Mesendoderm (in vitro differentiated cells): Measurements from ENCODE around the gene MRC1.

Experiments
- DNase-seq: peaks from one replicate; pipeline ENCODE4 v3.0.0; 2013
- H2AK5ac ChIP-seq: 2 replicates; pipeline ENCODE4 v1.6.1; 2013; ENCODE audit warnings: low read length, inconsistent platforms
- H2BK120ac ChIP-seq: 2 replicates; pipeline ENCODE4 v1.6.1; 2013; ENCODE audit warnings: low read depth, mild to moderate bottlenecking, low read length, moderate library complexity, mixed read lengths
- H2BK15ac ChIP-seq: replicated peaks from 2 replicates; pipeline ENCODE4 v1.6.1; 2013; ENCODE audit warnings: low read depth, mild to moderate bottlenecking, moderate library complexity
- H2BK5ac ChIP-seq: 2 replicates; pipeline ENCODE4 v1.6.1; 2013; ENCODE audit warnings: low read length, inconsistent platforms
- H3K18ac ChIP-seq: 2 replicates; pipeline ENCODE4 v1.6.1; 2013; ENCODE audit warnings: mild to moderate bottlenecking, low read length, mixed read lengths
- H3K23ac ChIP-seq: one replicate; pipeline ENCODE4 v1.6.1; 2013; ENCODE audit warnings: low read length
- H3K27ac ChIP-seq: 2 replicates; pipeline ENCODE4 v1.5.1; 2013; ENCODE audit warnings: low read depth, mild to moderate bottlenecking, inconsistent platforms, low read length, moderate library complexity
- H3K27me3 ChIP-seq: 2 replicates; pipeline ENCODE4 v1.6.1; 2013; ENCODE audit warnings: low read length, control low read depth, mild to moderate bottlenecking, inconsistent platforms; ENCODE audit not compliant: insufficient read depth, poor library complexity
- H3K36me3 ChIP-seq: 2 replicates; pipeline ENCODE4 v1.6.1; 2013; ENCODE audit warnings: low read length, inconsistent platforms; ENCODE audit not compliant: control insufficient read depth, insufficient read depth
- H3K4ac ChIP-seq: one replicate; pipeline ENCODE4 v1.6.1; 2013; ENCODE audit warnings: low read depth, mild to moderate bottlenecking, low read length, moderate library complexity
- H3K4me1 ChIP-seq: 2 replicates; pipeline ENCODE4 v1.6.1; 2013; ENCODE audit warnings: low read depth, low read length, inconsistent platforms; ENCODE audit not compliant: control insufficient read depth
- H3K4me2 ChIP-seq: 2 replicates; pipeline ENCODE4 v1.6.1; 2013; ENCODE audit warnings: low read length
- H3K4me3 ChIP-seq: 2 replicates; pipeline ENCODE4 v1.5.1; 2013; ENCODE audit warnings: mild to moderate bottlenecking, low read length
- H3K56ac ChIP-seq: one replicate; pipeline ENCODE4 v1.6.1; 2013; ENCODE audit warnings: low read length
- H3K79me1 ChIP-seq: 2 replicates; pipeline ENCODE4 v1.6.1; 2013; ENCODE audit warnings: low read length, inconsistent platforms
- H3K79me2 ChIP-seq: 2 replicates; pipeline ENCODE4 v1.6.1; 2013; ENCODE audit warnings: mild to moderate bottlenecking, low read length; ENCODE audit not compliant: control insufficient read depth, insufficient read depth
- H3K9ac ChIP-seq: 2 replicates; pipeline ENCODE4 v1.6.1; 2013; ENCODE audit warnings: low read length, inconsistent platforms
- H4K5ac ChIP-seq: one replicate; pipeline ENCODE4 v1.6.1; 2013; ENCODE audit warnings: low read length
- H4K8ac ChIP-seq: one replicate; pipeline ENCODE4 v1.6.1; 2013; ENCODE audit warnings: low read depth, mild to moderate bottlenecking, control low read depth, low read length, moderate library complexity
- WGBS: extraction: QIAGEN DNeasy Blood & Tissue Kit; methylation state at CpG from one replicate; pipeline ENCODE4 v1.1.7; 2013; ENCODE audit warnings: low lambda C conversion rate, missing lambda C conversion rate; ENCODE audit not compliant: insufficient coverage; ENCODE audit errors: extremely low coverage; 5-methylcytosine and 5-hydroxymethylcytosine counted together

MRC1 gene

DNA sequence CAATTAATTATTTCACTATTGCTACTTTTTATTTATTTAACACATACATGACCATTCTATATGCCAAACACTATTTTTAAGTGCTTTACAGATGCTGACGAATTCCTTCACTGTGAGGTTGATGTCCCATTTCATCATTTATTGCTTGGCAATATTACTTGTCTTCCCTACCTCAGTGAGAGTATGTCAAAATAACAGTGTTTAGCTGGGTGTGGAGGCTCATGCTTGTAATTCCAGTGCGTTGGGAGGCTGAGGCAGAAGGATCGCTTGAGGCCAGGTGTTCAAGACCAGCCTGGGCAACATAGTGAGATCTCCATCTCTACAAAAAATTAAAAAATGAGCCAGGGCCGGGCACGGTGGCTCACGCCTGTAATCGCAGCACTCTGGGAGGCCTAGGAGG is 19.8 kb upstream of the MRC1 start:
- H2BK15ac ChIP-seq, result no peak overlapping the region
- H3K79me1 ChIP-seq, result no peaks in the 10 kb centered on the region
- H3K23ac ChIP-seq, result no peak overlapping the region
- no peak overlapping the region for H3K56ac ChIP-seq
- no peak overlapping the region for H3K18ac ChIP-seq
- no peak overlapping the region for H3K9ac ChIP-seq
- DNase-seq, result no peak
- H4K5ac ChIP-seq, result no peak overlapping the region
- no peaks in the 10 kb centered on the region for H3K36me3 ChIP-seq
- H2AK5ac ChIP-seq, result no peak overlapping the region
- no peak overlapping the region for H4K8ac ChIP-seq
- H3K79me2 ChIP-seq, result no peaks in the 10 kb centered on the region
- H2BK5ac ChIP-seq, result no peak overlapping the region
- H3K4me2 ChIP-seq, result no peak overlapping the region
- no peaks in the 10 kb centered on the region for H3K27me3 ChIP-seq
- H3K4ac ChIP-seq, result no peak overlapping the region
- no peaks in the 10 kb centered on the region for H3K4me1 ChIP-seq
- WGBS, result no CpG with 5 or more reads among the region's 7 CpGs
- no peak overlapping the region for H3K27ac ChIP-seq
- H3K4me3 ChIP-seq, result no peak overlapping the region
- H2BK120ac ChIP-seq, result no peak overlapping the region

DNA sequence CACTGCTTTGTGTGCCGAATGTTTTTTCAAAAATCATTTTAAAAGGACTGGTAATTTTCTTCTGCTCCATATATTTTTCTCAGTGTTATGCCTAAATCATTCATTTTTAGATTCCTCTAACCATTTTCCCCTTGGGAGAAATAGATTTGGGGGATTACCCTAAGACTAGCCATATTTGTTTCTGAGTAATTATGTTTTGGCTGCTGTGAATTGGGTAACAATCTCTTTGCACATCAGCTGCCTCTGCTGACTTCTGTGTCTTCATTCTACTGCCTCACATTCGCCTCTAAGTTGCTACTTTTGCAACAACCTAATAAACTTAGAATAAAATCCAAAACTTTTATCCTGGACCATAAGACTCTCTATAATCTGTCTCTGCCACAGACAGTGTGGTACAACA is 18.5 kb upstream of the MRC1 start:
- no CpG with 5 or more reads among the region's 2 CpGs for WGBS

DNA sequence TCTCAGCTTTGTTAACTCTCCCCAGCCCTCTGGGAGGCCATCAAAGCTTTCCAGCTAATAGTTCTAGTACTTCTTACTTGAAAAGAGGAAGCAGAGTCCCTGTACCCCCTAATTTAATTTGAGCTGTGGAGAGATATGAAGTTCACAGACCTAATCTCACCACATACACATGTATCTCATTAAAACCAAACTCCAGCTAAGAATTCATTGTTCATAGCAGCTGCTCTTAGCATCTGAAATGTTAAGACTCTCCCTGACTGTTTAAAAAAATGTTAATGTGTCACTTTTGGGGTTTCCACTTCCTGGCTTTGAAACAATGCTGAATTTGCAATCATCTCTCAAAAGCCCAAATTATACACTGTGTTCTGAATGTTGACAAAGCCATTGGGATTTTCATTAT is 16.2 kb upstream of the MRC1 start:
- Histone ChIP-seq H3K23ac (no peak overlapping the region), H2BK15ac (no peak overlapping the region), H2AK5ac (no peak overlapping the region), H3K4me3 (no peak overlapping the region), H3K27ac (no peak overlapping the region), H3K9ac (no peak overlapping the region), H3K56ac (no peak overlapping the region), H2BK120ac (no peak overlapping the region), H4K5ac (no peak overlapping the region), H3K36me3 (no peaks in the 10 kb centered on the region), H3K79me2 (no peaks in the 10 kb centered on the region), H3K4me1 (no peaks in the 10 kb centered on the region), H3K4me2 (no peak overlapping the region), H3K18ac (no peak overlapping the region), H2BK5ac (no peak overlapping the region), H4K8ac (no peak overlapping the region), H3K27me3 (no peaks in the 10 kb centered on the region), H3K4ac (no peak overlapping the region), H3K79me1 (no peaks in the 10 kb centered on the region)
- no peak for DNase-seq

More for the DNA sequence above, 18.5 kb upstream of the MRC1 start:
- Histone ChIP-seq H3K4ac (no peak overlapping the region), H2BK5ac (no peak overlapping the region), H3K79me2 (no peaks in the 10 kb centered on the region), H3K27me3 (no peaks in the 10 kb centered on the region), H3K4me3 (no peak overlapping the region), H3K23ac (no peak overlapping the region), H3K79me1 (no peaks in the 10 kb centered on the region), H2BK15ac (no peak overlapping the region), H2BK120ac (no peak overlapping the region), H3K4me1 (no peaks in the 10 kb centered on the region), H4K8ac (no peak overlapping the region), H3K36me3 (no peaks in the 10 kb centered on the region), H3K9ac (no peak overlapping the region), H3K27ac (no peak overlapping the region), H3K56ac (no peak overlapping the region), H3K4me2 (no peak overlapping the region), H4K5ac (no peak overlapping the region), H2AK5ac (no peak overlapping the region), H3K18ac (no peak overlapping the region)
- DNase-seq, result no peak

DNA sequence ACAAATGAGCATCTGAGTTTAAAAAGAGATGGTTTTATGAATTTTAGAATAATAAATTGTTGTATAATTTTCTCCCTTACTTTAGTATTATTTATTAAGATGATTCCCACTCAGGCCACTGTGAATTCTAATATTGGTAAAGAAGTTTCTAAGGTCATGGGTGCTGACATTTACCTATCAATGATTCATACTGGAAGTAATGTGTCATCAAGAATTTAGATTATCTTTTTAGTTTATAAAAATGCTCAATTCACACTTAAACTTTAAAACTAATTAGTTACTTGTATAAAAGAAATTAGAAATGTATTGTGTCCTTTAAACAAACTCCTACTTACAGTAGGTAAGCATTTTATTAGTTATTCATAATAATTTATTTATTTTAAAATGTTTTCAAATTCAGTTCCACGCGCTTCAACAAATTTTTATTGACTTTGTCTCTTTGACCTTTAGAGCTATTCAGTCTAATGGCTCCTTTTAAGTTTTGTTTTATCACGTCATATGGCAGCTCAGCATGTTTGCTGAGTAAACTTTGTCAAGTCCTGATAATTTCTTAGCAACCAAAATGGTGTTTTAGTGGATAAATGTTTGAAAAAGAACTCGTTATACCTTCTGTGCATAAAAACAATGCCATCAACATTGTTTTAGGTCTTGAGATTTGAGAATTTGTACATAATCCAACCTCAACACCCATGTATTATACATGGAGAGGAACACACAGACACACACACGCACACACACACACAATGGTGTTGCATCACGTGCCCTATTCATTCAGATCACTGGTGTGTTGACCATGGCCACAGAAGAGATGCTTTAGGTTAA is 15.1 kb upstream of the MRC1 start:
- no peak overlapping the region for H2BK120ac ChIP-seq
- no peak overlapping the region for H3K4ac ChIP-seq
- no peak for DNase-seq
- H3K23ac ChIP-seq, result no peak overlapping the region
- H3K9ac ChIP-seq, result no peak overlapping the region
- H3K79me1 ChIP-seq, result no peaks in the 10 kb centered on the region
- no peak overlapping the region for H3K56ac ChIP-seq
- no peak overlapping the region for H3K18ac ChIP-seq
- no peak overlapping the region for H3K4me3 ChIP-seq
- no peak overlapping the region for H3K4me2 ChIP-seq
- H2AK5ac ChIP-seq, result no peak overlapping the region
- no CpG with 5 or more reads among the region's 6 CpGs for WGBS
- no peaks in the 10 kb centered on the region for H3K4me1 ChIP-seq
- H3K27ac ChIP-seq, result no peak overlapping the region
- H2BK5ac ChIP-seq, result no peak overlapping the region
- H3K36me3 ChIP-seq, result no peaks in the 10 kb centered on the region
- H3K27me3 ChIP-seq, result no peaks in the 10 kb centered on the region
- no peaks in the 10 kb centered on the region for H3K79me2 ChIP-seq
- no peak overlapping the region for H4K5ac ChIP-seq
- H2BK15ac ChIP-seq, result no peak overlapping the region
- no peak overlapping the region for H4K8ac ChIP-seq

DNA sequence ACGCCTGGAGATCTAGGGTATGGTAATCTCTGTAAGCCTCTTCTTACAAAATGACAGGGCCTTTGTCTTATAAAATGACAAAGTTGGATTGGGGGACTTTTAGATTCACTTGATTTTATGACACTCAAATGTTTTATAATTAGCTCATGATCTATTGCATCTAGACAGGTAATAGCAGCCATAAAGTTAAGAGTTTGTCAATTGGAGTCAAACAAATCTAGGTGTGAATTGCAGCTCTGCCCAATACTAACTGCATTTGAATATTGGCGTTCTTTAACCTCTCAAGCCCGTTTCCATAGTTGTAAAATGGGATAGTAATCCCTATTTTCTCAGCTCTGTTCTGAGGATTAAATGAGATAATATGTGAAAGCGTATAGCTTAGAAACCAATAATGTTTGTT is 14.1 kb upstream of the MRC1 start:
- Histone ChIP-seq H3K4me3 (no peak overlapping the region), H3K23ac (no peak overlapping the region), H3K4me2 (no peak overlapping the region), H3K79me1 (no peaks in the 10 kb centered on the region), H3K36me3 (no peaks in the 10 kb centered on the region), H2BK120ac (no peak overlapping the region), H2BK5ac (no peak overlapping the region), H3K18ac (no peak overlapping the region), H3K56ac (no peak overlapping the region), H3K4ac (no peak overlapping the region), H3K27ac (no peak overlapping the region), H3K9ac (no peak overlapping the region), H4K8ac (no peak overlapping the region), H3K4me1 (no peaks in the 10 kb centered on the region), H2BK15ac (no peak overlapping the region), H4K5ac (no peak overlapping the region), H3K27me3 (no peaks in the 10 kb centered on the region), H2AK5ac (no peak overlapping the region), H3K79me2 (no peaks in the 10 kb centered on the region)
- DNase-seq, result no peak
- WGBS, result no CpG with 5 or more reads among the region's 4 CpGs
